ENCODE results near the gene DNAI1.
A peak's percentile ranks its signal among the peaks of the same experiment; 100 is the strongest.

DNAI1 gene

GRCh38 chr9:34492051-34492450 lies 33.4 kb downstream of the DNAI1 start:
- DNase-seq = no peak

GRCh38 chr9:34493972-34494535 lies 35.4 kb downstream of the DNAI1 start:
- peak; percentile 16 for DNase-seq

- no peak for DNase-seq
Observed at GRCh38 chr9:34496149-34496712, 37.6 kb downstream of the DNAI1 start.

GRCh38 chr9:34498553-34498952 lies 39.9 kb downstream of the DNAI1 start:
- no peak for DNase-seq

- DNase-seq = no peak
Observed at GRCh38 chr9:34499076-34499475, 40.5 kb downstream of the DNAI1 start.

GRCh38 chr9:34500623-34501267 lies 42.1 kb downstream of the DNAI1 start:
- DNase-seq = peak; percentile 72

- no peak for DNase-seq
Observed at GRCh38 chr9:34501372-34501771, 42.8 kb downstream of the DNAI1 start.

GRCh38 chr9:34501889-34502425 lies 43.4 kb downstream of the DNAI1 start:
- no peak for DNase-seq

- no peak for DNase-seq
Observed at GRCh38 chr9:34502471-34502870, 43.9 kb downstream of the DNAI1 start.

GRCh38 chr9:34502891-34503290 lies 44.3 kb downstream of the DNAI1 start:
- DNase-seq = no peak

GRCh38 chr9:34503406-34503805 lies 44.8 kb downstream of the DNAI1 start:
- no peak for DNase-seq

GRCh38 chr9:34505370-34506120 lies 46.9 kb downstream of the DNAI1 start:
- no peak for DNase-seq

- DNase-seq = no peak
Observed at GRCh38 chr9:34506623-34507022, 48.0 kb downstream of the DNAI1 start.

- DNase-seq = no peak
Observed at GRCh38 chr9:34507556-34507955, 49.0 kb downstream of the DNAI1 start.

GRCh38 chr9:34507966-34508365 lies 49.4 kb downstream of the DNAI1 start:
- no peak for DNase-seq

- no peak for DNase-seq
Observed at GRCh38 chr9:34508463-34508862, 49.9 kb downstream of the DNAI1 start.

GRCh38 chr9:34508951-34509350 lies 50.3 kb downstream of the DNAI1 start:
- DNase-seq = no peak

- DNase-seq = no peak
Observed at GRCh38 chr9:34510497-34511468, 52.2 kb downstream of the DNAI1 start.

- DNase-seq = no peak
Observed at GRCh38 chr9:34512131-34513078, 53.8 kb downstream of the DNAI1 start.

- DNase-seq = no peak
Observed at GRCh38 chr9:34513567-34514214, 55.1 kb downstream of the DNAI1 start.

GRCh38 chr9:34514401-34514800 lies 55.8 kb downstream of the DNAI1 start:
- no peak for DNase-seq

Measured in CD4-positive, alpha-beta T cell treated with Interleukin-17A for 1 hour (primary cell).